NCI-H1048 (cell line): ENCODE measurements around the gene ATXN2L.
A peak's percentile ranks its signal among the peaks of the same experiment; 100 is the strongest.
"Not testable (repeated sequence)": the region's sequence is repeated elsewhere in the genome, so short reads cannot be mapped to it uniquely, and the experiment has no call there.

ENCODE experiments used
- DNase-seq: peaks from one replicate; lab custom pipeline; 2025; lab: John Stamatoyannopoulos, UW

ATXN2L gene

GRCh38 chr16:28836761-28837064 lies 13.9 kb downstream of the ATXN2L start:
- DNase-seq: no peak

DNA sequence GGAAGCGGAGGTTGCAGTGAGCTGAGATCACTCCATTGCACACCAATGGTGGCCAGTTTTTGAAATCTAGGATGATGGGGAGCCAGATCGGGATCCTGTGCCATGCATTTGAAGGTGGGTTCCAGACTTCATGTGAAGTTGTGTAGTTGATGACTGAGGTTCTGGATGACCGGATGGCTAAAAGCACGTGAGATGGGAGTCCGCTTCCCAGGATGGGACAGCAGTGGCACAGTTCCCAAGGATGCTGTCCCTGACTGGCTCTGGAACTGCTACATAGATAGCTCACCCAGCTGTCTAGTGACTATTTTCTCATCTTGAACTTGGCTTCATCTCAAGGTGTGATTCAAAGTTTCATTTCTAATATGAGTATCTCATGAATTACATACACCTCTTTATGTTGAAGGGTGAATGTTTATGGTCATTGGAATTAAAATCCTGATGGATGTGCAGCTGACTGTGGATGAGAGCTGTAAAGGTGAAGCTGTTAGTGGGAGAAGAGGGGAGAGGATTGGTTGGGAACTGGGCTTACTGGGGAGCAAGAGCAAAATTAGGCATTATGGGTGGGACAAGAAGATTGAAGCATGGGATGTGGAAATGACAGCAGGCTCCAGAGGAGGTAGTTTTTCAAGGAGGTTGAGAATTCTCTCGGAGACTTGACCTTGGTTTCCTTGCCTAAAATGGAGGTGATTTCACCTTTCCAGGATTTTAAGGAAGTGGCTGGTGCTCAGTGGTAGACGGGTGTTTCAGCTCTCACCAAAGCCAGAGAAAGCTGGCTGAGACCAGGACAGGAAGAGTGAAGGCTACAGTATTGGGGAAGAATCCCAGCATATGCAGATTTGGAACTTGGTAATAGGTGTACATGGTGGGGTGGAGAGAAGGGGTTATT lies 15.1 kb downstream of the ATXN2L start:
- no peak for DNase-seq

GRCh38 chr16:28838558-28838918 lies 15.7 kb downstream of the ATXN2L start:
- DNase-seq: no peak

DNA sequence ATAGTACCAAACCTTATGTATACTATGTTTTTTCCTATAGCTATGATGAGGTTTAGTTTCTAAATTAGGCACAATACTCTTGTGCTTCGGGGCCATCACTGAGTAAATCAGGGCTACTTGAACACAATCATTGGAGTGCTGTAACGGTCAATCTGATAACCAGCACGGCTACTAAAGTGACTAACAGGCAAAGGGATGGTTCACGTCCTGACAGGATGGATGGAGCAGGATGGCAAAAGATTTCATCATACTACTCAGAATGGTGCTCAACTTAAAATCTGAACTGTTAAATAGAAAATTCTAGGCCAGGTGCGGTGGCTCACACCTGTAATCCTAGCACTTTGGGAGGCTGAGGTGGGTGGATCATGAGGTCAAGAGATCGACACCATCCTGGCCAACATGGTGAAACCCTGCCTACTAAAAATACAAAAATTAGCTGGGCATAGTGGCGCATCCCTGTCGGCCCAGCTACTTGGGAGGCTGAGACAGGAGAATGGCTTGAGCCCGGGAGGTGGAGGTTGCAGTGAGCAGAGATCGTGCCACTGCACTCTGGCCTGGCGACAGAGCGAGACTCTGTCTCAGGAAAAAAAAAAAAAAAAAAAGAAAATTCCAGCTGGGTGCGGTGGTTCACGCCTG lies 16.3 kb downstream of the ATXN2L start:
- no peak for DNase-seq

- no peak for DNase-seq
Measured at GRCh38 chr16:28839899-28840298, 17.1 kb downstream of the ATXN2L start.

- no peak for DNase-seq
Measured at GRCh38 chr16:28842696-28843095, 19.9 kb downstream of the ATXN2L start.

- DNase-seq: no peak
Measured at GRCh38 chr16:28843766-28844165, 21.0 kb downstream of the ATXN2L start.

GRCh38 chr16:28844226-28844885 lies 21.6 kb downstream of the ATXN2L start:
- DNase-seq: no peak

DNA sequence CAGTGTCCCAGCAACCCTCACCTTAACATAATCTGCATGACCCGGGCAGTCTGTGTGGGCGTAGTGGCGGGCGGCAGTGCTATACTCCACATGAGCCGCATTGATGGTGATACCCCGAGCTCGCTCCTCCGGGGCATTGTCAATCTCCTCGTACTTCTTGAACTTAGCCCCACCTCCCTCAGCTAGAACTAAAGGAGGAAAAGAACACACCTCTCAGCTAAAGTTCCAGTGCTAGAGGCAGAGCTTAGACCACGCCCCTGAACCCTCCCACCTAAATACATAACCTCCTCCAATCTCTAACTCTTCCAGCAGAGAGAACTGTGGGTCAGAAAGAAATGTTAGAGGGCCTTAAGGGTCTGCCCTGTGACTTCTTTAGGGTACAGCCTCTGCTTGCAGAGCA lies 22.5 kb downstream of the ATXN2L start:
- peak; percentile 6 for DNase-seq

GRCh38 chr16:28845761-28846079 lies 22.9 kb downstream of the ATXN2L start:
- no peak for DNase-seq

DNA sequence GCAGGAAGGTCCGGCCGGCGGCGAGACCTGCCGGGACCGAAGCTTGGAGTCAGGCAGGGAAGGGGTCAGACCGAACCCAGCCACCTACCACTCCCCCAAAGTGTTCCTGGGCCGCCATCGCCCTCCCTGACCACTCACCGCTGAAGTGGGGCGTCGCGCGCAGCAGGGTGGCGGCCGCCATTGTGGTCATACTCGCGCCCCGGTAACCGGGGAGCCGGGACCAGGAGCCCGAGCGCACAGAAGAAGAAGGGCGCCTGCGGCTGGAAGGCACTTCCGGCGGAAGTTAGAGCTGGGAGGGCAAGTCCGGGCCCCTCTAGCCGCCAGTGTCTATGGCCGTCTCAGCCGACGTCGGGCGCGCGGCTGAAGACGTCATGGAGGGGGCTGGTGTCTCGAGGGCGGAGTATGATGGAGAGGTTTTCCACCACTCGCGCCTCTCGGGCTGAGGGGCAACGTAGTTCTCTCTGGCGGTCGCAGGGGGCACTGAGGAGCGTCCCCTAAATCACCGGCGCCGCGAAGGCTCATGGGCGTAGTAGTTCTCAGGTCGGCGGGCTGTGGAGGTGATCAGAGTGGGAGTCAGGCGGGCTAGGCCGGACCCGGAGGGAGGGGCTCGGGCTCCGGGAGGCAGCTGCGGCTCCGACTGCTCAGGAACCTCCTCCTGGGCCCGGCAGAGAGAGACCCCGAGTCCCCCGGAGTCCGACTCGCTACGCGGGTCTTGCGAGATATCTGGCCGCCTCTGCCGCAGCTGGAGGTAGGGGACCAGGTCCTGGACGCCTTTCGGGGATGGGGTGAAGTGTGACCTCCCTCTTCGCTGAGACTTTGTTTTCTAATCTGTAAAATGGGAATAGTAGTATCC lies 23.5 kb downstream of the ATXN2L start, which contains the start of gene TUFM:
TSS of gene TUFM (minus strand) at position 269 of the 853 bp plus-strand sequence. CDS start at position 190, 79 bp downstream.
- DNase-seq: peak; percentile 91

DNA sequence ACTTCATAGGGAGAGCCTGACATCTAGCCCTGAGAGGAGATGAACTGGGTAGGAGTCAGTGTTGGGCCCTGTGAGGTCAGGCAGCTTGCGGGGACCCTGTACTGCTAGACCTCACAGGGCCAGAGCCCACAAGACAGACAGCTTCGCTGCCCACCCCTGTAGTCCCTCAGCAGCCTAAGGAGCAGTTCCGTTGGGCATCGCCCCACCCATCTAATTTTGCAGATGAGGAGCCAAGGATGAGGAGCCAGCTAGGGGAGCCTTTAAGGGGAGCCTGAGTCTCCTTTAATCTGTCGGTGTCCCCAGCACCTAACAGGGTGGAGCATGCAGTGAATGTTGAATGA lies 24.1 kb downstream of the ATXN2L start:
- DNase-seq: no peak

DNA sequence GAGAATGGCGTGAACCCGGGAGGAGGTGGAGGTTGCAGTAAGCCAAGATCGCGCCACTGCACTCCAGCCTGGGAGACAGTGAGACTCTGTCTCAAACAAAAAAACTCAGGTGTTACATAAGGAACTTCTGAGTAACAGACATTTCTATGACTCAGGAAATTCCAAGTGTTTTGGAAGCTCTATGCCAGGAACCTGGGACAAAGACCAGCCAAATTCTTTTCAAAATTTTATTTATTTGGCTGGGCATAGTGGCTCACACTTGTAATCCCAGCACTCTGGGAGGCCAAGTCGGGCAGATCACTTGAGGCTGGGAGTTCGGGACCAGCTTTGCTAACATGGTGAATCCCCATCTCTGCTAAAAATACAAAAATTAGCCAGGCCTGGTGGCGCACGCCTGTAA lies 35.6 kb downstream of the ATXN2L start:
- no peak for DNase-seq

DNA sequence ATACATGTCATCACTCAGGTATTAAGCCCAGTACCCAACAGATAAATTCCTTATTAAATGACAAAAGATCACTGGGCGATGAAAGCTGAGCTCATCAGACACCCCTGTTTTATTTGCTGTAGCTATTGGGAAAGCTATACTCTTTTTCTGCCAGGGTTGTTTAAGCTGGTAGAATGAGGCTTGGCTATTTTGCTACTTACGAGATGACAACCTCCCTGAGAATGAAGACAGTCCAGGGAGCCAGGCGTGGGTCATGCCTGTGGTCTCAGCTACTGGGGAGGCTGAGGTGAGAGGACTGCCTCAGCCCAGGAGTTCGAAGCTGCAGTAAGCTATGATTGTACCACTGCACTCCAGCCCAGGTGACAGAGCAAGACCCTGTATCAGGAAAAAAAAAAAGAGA lies 36.5 kb downstream of the ATXN2L start:
- no peak for DNase-seq

GRCh38 chr16:28863929-28864793 lies 41.4 kb downstream of the ATXN2L start:
- no peak for DNase-seq

- no peak for DNase-seq
Measured at GRCh38 chr16:28865001-28865688, 42.3 kb downstream of the ATXN2L start.

DNA sequence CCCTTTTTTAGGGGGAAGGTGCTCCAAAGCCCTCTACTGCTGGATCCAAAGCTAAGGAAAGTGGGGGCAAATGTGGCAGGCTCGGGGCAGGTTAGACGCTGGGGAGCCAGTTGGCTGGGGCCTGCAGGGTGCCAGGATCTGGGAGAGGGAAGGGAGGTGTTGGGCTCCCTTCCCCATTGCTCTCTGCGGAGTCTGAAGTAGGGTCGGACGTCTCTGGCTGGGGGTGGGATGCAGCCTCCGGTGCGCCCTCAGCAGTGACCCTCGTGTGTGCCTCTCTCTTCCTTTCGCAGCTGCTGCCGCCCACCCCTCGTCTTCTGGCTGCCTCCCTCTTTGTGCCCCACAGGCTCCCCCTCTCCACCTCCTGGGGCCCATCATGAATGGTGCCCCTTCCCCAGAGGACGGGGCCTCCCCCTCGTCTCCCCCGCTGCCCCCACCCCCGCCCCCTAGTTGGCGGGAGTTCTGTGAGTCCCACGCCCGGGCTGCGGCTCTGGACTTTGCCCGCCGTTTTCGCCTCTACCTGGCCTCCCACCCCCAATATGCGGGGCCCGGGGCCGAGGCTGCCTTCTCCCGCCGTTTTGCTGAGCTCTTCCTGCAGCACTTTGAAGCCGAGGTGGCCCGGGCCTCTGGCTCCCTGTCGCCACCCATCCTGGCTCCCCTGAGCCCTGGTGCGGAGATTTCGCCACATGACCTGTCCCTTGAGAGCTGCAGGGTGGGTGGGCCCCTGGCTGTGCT lies 43.1 kb downstream of the ATXN2L start:
- no peak for DNase-seq

GRCh38 chr16:28866454-28866804 lies 43.6 kb downstream of the ATXN2L start:
- DNase-seq: no peak

GRCh38 chr16:28867241-28867640 lies 44.4 kb downstream of the ATXN2L start:
- no peak for DNase-seq

GRCh38 chr16:28867646-28868045 lies 44.8 kb downstream of the ATXN2L start:
- DNase-seq: not testable (repeated sequence)
